Stimulated activated CD4-positive, alpha-beta T cell treated with anti-CD3 and anti-CD28 coated beads, Interleukin-15, amount 100 ng/mL, for 1 hour (primary cell): ENCODE measurements around the gene SH3GL1.

Source experiments
- DNase-seq, 2 donors: peaks; one replicate each; pipeline ENCODE4 v3.0.0-alpha.2; 2020; ENCODE audit warnings: low read depth in 1 of 2, low spot score in 1 of 2

The SH3GL1 gene

DNA sequence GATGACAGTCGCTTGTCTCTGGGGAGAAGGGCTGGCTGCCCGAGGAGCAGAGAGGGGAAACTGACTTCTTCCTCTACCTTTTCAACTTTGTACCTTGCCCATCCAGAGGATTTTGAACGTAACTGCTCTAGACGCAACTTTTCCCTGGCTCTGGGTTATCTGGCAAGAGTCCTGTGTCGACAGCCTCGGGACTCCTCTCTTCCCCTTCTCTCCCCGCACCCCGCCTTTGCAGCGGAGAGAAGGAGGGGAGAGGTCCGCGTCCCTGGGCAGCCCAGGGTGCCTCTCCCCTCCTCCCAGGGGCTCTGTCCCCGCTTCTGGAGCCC is 574 bp downstream of the SH3GL1 start:
- peak in 1 of 2 donors; percentile 18 for DNase-seq

DNA sequence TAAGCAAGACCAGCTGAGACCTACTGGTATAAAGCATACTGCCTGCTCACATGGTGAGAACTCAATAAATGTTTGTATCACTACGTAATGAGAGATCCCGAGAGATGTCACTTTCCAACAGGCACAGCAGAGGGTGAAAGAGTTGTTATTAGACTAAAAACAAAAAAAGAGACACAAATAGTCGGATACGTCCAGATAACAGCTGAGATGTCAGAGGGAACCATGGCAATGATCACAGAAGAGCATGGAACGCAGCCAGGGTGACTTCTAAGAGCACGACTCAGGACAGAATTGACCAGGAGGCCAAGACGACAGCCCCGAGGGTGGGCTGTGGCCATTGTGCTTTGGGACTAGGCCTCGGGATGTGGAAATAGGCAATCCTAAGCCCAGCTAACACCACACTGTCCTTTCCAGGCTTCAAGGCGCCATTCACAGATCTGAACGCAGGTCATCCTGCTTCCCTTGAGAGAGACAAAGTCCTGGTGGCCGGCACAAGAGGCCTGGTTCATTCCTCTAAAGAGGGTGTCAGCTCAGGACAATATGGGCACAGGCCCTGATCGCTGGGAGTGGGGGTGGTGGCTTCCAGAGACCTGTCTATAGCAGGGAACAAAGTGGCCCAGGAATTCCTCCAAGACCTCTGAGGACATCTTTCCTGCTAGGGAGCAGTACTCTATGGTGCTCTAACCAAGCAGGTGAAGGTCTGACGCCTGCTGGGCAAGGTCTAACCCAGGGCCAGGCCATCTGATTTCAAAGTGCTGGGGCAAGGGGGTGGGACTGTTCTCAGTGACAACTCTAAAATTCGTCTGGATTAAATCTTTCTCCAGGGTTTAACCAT is 3.2 kb downstream of the SH3GL1 start:
- DNase-seq, result no peak

DNA sequence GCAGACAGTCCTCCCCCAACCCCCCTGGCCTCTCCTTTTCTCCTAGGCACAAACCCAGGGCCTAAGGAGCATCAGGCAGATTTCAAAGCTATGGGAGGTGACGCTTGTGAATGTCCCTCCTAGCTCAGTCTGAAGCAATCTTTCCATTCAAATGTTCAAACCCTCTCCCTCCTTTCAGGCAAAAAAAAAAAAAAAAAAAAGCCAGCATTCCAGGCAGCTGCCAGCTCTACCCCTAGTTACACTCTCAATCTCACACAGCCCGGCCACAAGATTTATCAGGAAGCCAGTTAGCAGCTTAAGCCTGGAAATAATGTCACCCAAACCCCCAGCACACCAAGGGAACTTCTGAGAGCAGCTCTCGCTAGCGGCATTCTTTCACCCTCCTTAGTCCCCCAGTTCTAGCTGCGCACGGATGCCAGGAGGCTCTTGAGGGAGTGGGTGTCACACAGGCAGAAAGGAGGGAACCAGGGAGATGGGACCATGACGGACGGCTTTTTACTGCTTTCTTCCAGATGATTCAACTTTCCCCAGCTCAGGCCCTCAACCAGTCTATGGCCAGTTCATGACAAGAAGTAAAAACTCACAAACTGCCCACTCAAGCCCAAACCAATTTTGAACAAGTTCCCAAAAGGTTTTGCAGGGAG is 6.3 kb downstream of the SH3GL1 start:
- DNase-seq, result no peak

DNA sequence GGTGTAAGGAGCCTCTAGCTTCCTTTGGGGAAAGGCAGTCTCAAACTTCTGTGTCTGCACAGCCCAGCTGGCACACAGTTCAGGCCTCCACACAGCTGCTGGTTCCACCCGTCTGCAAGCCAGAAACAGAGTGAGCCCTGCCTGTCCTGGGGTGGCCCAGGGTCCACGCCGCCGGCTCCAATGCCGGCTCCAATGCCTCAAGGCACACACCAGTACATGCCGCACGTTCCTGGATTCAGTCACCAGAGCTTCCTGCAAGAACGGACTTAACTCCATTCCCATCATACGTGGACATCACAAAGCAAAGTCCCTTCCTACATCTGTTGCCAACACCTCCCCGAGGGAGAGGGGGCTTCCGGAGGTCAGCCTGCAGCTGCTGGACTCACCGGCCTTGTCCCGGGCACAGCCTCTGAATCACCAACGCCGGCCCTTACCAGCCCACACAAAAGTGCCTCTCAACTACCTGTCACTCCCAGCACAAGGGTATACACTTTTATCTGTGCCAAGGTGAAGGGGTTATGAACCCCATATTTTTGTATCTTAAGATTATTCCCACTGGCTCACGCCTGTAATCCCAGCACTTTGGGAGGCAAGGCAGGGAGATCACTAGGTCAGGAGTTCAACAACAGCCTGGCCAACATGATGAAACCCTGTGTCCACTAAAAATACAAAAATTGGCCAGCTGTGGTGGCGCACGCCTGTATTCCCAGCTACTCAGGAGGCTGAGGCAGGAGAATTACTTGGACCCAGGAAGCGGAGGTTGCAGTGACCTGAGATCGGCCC is 8.5 kb downstream of the SH3GL1 start:
- no peak for DNase-seq

DNA sequence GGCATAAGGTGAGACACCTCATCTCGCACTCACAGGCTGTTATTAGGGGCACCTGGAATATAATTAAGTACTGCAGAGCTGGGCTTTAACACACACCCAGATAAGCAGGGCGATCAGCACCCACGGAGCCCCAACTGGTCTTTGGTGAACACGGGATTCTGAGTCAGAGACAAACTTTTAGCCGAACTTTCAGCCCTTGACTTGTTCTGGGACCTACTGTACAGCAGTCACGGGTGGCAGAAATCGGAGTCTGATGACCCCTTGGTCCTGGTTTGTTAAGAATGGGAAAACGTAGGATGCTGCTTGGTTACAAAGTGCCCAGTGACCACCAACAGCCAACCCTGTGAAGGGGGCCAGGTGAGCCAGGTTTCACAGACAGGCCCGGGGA is 9.0 kb downstream of the SH3GL1 start:
- no peak for DNase-seq

DNA sequence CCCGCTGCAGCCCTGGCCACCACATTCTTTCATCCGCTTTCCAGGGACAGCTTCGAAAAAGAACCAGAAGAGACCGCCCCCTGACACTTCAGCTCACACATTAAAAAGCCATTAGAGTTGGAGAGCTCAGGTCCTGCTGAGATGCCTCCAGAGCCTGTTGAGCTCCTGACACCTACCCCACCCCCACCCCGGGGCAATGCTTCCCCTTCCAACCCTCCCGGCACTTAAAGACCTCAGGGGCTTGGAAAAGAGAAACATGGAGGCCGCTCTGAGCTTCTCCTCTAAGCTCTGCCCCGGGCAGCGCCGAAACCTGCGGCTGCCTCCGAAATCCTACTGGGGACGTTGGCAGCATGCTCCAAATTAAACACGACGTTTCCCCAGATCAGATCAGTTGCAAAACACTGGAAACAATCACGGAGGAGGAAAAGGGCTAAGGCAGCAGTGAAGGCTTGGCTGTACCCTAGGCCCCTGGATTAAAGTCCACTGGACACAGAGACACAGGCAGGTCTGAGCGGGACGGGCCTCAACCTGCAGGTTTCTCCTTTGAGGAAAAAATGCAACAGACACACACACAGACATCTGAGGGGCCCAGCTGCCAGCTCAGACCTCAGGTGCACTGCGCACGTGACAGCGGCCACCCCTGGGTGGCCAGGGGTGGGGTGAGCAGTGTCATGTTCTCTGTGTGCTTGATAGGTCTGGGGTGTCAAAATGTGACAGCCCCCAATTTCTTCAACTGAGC is 9.6 kb downstream of the SH3GL1 start:
- no peak for DNase-seq

DNA sequence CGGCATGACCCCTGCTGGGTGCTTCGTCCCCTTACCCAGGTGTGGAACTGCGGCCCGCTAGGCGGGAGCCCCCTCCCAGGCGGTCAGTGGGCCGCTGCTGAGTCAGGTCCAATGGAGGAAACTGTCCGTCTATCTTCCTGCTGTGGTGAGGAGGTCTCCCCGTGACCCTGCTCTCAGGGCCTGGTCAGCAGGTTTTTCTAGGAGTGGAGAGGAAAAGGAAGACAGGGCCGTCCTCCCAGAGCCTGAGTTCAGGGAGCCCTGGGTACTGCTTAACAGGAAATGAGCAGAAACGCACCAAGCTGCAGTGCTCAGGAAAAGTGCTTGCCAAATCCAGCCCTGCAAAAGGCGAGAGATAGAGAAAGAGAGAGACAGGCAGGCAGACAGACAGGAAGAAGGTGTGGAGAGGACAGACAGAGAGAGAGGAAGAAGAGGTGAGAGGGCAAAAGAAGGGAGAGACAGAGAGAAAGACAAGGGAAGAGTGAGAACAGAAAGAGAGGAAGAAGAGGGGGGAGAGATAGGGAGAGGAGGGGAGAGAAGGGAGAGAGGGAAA is 10.3 kb downstream of the SH3GL1 start:
- DNase-seq, result no peak

DNA sequence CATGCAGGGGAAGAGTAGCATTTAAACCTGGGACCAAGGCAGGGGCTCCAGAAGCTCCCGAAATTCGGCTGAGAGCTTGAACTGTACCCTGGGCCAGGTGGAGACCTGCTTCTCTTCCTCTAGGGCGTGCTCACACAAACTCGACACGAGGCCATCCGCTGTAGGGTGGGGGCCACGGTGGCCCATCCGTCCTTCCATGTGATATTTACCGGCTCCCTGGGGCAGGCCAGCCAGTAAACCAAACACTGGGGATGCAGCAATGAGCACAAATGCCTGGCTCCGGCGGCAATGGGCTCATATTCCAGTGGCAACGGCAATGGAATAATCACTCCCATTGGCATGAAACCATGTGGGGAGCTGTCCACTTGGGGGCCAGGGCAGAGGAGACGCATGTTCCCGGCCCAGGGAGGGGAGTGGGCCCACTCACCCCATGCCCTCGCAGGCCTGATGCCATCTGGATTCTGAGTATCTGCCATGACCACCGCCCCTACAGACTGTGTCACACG is 10.8 kb downstream of the SH3GL1 start:
- DNase-seq, result no peak

DNA sequence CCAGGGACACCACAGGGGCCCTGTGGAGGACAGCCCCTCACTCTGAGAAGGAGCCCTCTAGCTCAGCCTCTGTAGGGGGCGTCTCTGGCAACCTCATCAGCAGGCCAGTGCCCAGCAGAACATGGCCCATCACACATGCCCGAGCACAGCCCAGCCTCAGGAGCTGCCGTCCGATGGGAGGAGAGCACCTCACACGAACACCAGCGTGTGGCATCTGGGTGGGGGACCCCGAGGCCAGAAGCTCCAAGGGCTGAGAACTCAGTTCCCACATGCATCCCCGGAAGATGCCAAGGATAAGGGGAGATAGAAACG is 11.3 kb downstream of the SH3GL1 start:
- DNase-seq, result no peak

DNA sequence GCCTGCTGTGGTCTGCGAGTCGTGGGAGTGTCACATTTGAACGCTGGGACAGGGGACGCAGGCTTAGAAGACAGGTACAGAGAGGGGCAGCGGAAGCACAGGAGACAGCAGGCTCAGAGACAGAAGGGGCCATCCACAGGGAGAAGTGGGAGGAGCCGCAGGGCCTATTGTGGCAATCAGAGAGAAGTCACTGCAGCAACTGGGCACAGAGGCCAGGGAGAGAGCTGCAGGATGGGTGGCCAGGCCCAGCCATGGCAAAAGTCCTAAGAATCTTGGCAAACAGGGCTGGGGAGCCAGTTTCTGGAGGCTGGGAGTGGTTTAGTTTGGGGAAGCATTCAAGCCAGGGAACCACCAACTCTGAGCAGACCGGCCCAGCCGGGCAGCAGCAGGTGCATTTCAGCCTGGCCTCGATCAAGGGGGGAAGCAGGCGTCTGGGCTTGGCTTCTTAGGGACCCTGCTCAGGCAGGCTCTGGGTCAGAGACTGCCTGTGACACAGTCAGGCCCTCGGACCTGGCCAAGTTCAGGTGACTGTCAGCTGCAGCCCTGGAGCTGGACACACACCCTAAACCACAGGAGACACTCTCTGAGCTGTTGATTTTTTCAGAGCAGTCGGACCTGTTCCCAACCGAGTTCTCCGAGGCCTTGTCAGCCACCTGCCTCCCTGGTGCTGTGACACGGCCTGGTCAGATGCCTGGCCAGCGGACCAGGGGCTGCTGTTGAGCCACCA is 11.8 kb downstream of the SH3GL1 start:
- no peak for DNase-seq

DNA sequence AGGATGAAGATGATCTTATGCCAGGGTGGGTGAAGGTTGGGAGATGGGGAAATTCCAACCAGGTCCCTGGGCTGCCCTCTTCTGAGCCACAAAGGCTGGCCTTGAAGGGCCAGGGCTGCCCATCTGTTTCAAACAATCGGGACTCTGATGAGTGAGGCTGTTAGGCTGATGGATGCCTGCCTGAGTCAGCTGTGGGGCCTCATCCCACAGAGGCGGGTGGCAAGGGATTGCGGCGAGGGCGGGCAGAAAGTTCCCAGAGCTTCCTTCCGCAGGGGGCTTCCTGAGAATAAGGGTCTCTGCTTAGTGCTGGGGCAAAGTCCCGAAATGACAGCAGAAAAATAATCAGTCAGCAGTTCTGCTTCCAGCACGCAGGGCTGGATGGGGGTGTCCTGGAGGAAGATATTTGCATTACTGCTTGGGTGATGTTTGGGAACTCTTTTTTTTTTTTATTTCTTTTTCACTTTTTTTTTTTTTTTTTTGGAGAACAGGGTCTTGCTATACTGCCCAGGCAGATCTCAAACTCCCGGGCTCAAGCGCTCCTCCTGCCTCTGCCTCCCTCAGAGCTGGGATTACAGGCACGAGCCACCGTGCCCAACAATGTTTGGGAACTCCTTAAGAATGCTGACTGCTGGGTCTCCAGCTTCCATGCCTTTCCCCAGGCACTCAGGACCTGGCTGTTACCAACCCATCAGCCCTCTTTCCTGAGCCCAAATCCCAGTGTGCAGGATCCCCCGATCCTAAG is 14.1 kb downstream of the SH3GL1 start:
- DNase-seq, result no peak

DNA sequence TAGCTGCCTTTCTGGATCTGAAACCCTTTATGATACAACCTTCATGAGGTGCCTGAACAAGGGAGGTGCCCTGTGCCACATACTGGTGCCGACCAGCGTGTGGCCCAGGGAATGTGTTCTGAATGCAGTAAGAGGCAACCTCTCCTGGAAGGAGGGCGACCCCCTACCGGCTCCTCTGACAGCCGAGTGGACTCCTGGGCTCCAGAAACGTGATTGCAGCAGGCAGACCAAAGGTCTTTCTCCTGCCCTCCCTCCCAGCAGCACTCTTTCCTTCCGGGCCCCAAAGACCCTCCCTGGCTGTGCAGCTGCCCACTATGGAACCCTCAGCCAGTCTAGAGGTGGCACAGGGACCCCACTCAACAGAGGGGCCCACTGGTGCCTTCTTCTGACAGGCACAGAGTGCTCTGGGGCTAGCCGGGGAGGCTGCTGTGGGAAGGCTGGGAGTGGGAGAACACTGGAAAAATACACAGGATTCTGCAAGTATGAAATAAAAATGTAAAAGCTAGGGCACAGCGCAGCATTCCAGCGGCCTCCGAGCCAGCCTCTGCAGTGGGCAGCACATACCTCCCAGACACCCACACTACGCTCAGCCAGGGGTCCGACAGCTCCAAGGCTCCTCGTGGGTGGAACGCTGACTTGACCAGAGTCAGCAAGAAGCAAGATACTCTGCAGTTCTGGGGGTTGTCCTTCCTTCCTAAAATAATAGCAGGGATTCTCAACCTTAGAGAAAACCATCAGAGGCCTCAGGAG is 14.9 kb downstream of the SH3GL1 start:
- no peak for DNase-seq

DNA sequence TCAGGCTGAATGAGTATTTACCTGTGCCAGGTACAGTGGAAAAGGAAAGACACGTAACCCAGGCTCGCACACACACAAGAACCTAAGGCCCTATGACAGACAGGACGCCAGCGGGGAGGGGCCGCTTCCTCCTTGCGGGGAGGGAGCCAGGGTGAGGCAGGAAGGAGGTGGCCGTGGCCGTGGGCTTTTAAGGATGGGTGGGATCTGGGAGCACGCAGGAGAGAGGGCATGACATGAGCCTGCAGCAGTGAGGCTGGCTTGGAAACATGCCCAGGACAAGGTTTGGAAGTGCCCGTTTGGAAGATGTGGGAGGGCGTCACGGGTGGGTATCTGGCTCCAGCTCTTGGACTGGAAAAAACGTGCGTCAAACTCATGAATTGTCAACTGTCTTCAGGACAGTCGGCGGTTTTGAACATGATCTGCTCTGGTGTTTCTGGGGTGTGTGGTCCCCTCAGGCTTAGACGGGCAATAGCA is 20.1 kb downstream of the SH3GL1 start:
- DNase-seq, result peak; percentile 21 to 26

DNA sequence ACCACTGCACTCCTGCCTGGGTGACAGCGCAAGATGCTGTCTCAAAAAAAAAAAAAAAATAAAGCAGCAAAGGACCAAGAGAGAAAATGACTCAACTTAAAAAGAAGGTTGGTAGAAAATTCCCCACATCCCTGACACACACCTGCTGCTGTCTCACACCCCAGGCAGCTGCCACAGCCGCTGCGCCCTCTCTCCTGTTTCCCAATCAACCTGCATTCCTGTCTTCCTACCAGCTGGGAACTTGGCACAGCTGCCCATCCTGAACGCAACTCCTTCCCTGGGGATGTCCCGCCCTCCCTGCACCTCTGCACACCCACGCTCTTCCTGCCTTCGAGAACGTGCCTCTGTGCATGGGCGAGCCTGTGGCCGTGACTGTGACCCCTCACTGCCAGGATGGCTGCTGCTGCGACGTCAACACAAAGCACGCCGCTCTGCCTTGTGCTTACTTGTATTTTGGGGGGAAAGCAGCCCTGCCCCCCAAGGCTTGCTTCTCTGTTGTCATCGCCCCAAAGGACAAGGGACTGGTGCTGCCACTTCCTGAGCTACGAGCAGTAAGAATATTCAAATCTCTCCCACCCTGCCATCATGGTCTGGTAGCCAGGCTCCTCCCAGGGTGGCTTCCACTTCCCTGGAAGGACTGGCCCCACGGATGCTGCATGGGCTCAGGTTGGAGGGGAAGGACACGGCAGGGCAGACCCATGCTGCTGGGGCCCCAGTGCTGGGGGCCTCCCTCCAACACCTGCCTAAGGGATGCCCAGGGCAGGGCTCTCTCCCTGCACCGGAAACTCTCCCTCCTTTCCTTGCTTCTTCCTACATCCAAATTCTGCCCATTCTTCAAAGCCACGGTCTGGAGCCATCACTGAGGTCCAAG is 20.7 kb downstream of the SH3GL1 start:
- no peak for DNase-seq

DNA sequence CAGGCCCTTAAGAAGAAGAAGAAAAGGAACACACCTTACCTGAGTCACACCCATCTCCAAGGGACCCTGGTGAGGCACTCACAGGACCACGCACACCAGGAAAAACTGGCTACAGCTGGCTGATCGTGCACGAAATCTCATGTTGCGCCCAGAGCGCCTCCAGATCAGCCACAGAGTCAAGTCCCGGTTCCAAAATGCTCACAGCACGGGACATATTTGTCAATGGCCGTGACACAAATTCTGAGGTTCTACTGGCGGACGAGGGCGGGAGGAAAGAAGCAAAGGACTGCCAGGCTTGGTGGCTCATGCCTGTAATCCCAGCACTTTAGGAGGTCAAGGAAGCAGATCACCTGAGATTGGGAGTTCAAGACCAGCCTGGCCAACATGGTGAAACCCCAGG is 21.5 kb downstream of the SH3GL1 start:
- DNase-seq, result no peak

DNA sequence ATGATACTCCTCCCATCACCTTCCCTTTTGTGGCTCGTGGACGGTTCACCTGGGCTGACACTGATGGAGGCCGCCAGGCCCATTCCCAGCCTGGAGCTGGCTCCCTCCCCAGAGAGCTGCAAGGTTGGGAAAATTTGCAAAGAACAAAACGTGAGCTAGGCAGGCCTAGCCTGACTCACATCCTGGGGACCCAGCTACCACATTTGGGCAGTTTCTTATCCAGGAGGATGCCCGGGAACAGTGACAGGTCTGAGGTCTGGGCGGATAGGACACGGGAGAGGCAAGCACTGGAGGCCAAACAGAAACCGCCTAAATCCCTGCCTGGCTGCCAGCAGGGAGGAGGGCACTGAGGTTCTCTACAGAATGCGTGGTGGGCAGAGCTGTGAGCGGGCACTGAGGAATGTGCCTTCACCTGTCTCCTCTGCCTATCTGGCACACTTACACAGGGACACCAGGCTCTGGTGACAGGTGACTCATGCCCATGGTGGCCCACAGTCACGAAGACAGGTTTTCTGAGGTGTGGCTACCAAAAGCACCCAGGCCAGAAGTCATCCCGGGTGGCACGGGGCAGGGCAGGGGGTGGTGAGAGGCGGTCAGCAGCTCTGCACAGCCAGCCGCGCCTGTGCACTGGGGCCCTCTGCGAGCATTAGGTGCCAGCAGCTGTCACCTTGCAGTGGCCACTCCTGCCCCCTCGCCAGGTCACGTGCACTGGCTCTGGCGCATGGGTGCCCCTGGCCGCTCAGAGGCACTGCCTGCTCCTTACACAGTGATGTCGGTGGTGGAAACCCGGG is 23.2 kb downstream of the SH3GL1 start:
- DNase-seq, result no peak

DNA sequence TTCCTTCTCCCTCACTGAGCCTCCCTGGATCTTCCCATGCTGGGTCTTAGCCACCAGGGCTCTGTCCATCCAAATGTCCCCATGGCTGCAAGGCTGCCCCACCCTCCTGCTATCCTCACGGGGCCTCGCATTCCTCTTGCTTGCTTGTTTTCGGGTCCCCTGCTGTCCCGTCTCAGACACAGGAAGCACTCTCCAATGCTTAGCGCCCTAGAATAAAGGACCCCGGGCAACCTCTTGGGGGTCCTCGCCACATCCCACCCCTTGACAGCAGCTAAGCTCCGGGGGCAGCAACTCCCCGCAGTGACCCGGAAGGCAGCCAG is 23.7 kb downstream of the SH3GL1 start:
- DNase-seq, result no peak
